Adipocyte (in vitro differentiated cells): ENCODE data around the gene AMPH.
"Not testable (repeated sequence)": the region's sequence is repeated elsewhere in the genome, so short reads cannot be mapped to it uniquely, and the experiment has no call there.

Experiments
- DNase-seq: peaks from one replicate; pipeline ENCODE4 v3.0.0-alpha.2; 2015; ENCODE audit warnings: low read depth
- H3K27me3 ChIP-seq: replicated peaks from 2 replicates; pipeline ENCODE4 v1.7.0; 2013; ENCODE audit warnings: mild to moderate bottlenecking, low read length, moderate library complexity; ENCODE audit not compliant: control insufficient read depth, insufficient read depth
- H3K36me3 ChIP-seq: 2 replicates; pipeline ENCODE4 v1.7.0; 2013; ENCODE audit warnings: low read length, mild to moderate bottlenecking, moderate library complexity; ENCODE audit not compliant: control insufficient read depth, insufficient read depth, severe bottlenecking
- H3K4me1 ChIP-seq: 2 replicates; pipeline ENCODE4 v1.7.0; 2013; ENCODE audit warnings: mild to moderate bottlenecking, low read length, moderate library complexity; ENCODE audit not compliant: control insufficient read depth, insufficient read depth
- H3K4me3 ChIP-seq: 2 replicates; pipeline ENCODE4 v1.7.0; 2013; ENCODE audit warnings: mild to moderate bottlenecking, low read length, moderate library complexity
- H3K9ac ChIP-seq: 2 replicates; pipeline ENCODE4 v1.7.0; 2013; ENCODE audit warnings: mild to moderate bottlenecking, low read length, moderate library complexity
- H3K9me3 ChIP-seq: 2 replicates; pipeline ENCODE4 v1.7.0; 2013; ENCODE audit warnings: mild to moderate bottlenecking, low read length, moderate library complexity; ENCODE audit not compliant: control insufficient read depth

AMPH gene

GRCh38 chr7:38367301-38367890 is 263.8 kb downstream of the AMPH start:
- peaks cover 4% of the 10 kb centered on the region for H3K4me1 ChIP-seq
- no peaks in the 10 kb centered on the region for H3K36me3 ChIP-seq
- H3K4me3 ChIP-seq: no peak overlapping the region
- H3K9ac ChIP-seq: no peak overlapping the region
- H3K9me3 ChIP-seq: no peaks in the 10 kb centered on the region
- DNase-seq: no peak
- H3K27me3 ChIP-seq: no peaks in the 10 kb centered on the region

DNA sequence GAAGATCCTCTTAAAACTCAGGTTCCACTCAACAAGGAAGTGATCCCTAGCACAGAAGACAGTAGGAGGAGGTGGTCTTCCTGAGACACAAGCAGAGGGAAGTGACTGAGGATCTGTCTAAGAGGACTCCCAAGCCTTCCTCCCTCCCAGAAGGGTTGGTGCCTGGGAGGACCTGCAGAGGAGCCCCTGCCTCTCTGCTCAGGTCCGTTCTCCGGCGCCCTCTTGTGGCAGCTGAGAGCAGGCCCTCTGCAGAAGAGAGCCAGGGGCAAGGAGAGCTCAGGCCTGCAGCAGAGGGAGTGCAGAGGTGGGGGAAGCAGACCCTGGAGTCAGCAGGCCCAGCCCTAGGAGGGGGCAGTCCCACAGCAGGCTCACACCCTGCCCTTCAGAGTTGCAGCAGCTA is 267.8 kb downstream of the AMPH start:
- not testable (repeated sequence) for H3K27me3 ChIP-seq, H3K4me1 ChIP-seq, H3K4me3 ChIP-seq, H3K9ac ChIP-seq, H3K9me3 ChIP-seq, DNase-seq, H3K36me3 ChIP-seq

DNA sequence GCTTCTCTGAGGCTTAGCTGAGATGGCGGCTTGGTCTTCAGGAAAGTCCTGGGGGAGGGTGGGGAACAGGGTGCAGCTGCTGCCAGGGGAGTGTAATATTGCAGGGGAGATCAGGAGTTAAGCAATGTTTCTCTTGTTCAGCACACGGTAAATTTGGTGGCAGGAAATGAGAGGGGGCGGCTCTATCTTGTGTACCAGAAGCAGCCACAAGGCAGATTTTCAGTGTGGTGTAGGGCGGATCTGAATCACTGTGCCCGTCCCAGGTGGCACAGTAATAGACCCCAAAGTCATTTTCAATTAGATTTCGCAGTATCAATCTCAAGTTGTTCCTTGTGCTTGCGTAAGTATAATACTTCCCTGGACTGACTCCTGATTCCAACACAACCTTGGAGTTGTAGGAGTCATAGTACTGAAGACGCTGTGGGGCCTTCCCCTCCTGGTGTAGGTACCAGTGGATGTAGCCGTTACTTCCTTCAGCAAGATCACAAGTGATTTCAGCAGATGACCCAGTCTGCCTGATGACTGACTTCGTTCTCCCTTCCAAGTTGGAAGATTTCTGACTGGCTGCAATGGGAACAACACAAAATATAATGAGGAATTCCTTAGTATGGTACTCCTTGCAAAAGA is 268.4 kb downstream of the AMPH start:
- not testable (repeated sequence) for H3K9me3 ChIP-seq, DNase-seq

DNA sequence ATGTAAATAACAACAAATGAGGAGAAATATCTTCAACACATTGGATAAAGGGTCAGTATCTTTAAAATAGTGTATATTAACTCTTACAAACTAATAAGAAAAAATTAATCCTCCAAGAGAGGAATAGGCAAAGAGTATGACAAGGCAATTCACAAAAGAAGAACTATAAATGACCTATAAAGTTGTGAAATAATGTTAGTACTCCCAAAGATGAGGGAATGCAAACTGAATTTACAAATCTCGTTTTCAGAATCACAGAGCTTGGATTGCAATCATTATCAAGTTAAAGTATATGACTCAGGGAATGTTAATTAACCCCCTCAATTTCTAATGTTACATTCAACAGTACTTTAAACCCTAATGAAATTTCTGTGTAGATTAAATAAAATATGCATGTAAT is 270.4 kb downstream of the AMPH start:
- H3K27me3 ChIP-seq: no peaks in the 10 kb centered on the region

More for the DNA sequence above, 268.4 kb downstream of the AMPH start:
- not testable (repeated sequence) for H3K4me1 ChIP-seq, H3K36me3 ChIP-seq, H3K4me3 ChIP-seq, H3K9ac ChIP-seq, H3K27me3 ChIP-seq

DNA sequence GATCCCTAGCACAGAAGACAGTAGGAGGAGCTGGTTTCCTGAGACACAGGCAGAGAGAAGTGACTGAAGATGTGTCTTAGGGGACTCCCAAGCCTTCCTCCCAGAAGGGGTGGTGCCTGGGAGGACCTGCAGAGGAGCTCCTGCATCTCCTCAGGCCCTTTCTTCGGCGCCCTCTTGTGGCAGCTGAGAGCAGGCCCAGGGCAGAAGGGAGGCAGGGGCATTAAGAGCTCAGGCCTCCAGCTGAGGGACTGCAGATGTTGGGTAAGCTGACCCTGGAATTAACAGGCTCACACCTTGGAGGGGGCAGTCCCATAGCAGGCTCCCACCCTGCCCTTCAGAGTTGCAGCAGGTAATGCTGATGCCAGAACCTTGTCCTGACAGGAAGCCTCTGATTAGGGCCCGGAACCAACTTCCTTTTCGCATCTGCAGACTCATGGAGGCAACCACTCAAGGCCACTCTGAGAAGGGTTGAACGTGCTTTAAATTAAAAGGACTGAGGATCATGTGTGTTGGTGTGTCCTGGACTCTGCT is 272.0 kb downstream of the AMPH start:
- not testable (repeated sequence) for H3K4me3 ChIP-seq, H3K4me1 ChIP-seq, DNase-seq, H3K36me3 ChIP-seq, H3K9me3 ChIP-seq, H3K27me3 ChIP-seq, H3K9ac ChIP-seq

More for the DNA sequence above, 270.4 kb downstream of the AMPH start:
- Histone ChIP-seq H3K36me3 (no peaks in the 10 kb centered on the region), H3K9me3 (no peaks in the 10 kb centered on the region), H3K4me3 (no peak overlapping the region), H3K9ac (no peak overlapping the region), H3K4me1 (no peaks in the 10 kb centered on the region)
- peak; percentile 14 for DNase-seq

DNA sequence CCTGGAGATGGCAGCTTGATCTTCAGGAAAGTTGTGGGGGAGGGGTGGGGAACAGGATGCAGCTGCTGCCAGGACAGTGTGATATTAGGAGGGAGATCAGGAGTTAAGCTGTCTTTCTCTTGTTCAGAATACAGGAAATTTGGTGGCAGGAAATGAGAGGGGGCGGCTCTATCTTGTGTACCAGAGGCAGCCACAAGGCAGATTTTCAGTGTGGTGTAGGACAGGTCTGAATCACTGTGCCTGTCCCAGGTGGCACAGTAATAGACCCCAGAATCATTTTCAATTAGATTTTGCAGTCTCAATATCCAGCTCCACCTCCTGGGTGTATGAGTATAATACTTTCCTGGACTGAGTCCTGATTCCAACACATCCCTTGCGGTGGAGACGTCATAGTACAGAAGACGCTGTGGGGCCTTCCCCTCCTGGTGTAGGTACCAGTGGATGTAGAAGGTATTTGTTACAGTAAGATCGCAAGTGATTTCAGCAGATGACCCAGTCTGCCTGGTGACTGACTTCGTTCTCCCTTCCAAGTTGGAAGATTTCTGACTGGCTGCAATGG is 272.8 kb downstream of the AMPH start:
- not testable (repeated sequence) for H3K9me3 ChIP-seq, H3K9ac ChIP-seq, H3K4me3 ChIP-seq, H3K4me1 ChIP-seq, H3K36me3 ChIP-seq, H3K27me3 ChIP-seq, DNase-seq

GRCh38 chr7:38354271-38354851 is 276.8 kb downstream of the AMPH start:
- not testable (repeated sequence) for H3K36me3 ChIP-seq, H3K4me1 ChIP-seq, H3K27me3 ChIP-seq, H3K4me3 ChIP-seq, H3K9me3 ChIP-seq, H3K9ac ChIP-seq
- DNase-seq: peak; percentile 61

GRCh38 chr7:38353431-38353881 is 277.7 kb downstream of the AMPH start:
- not testable (repeated sequence) for H3K9me3 ChIP-seq, H3K9ac ChIP-seq, DNase-seq, H3K36me3 ChIP-seq, H3K4me1 ChIP-seq, H3K4me3 ChIP-seq, H3K27me3 ChIP-seq

GRCh38 chr7:38351601-38352000 is 279.6 kb downstream of the AMPH start:
- Histone ChIP-seq H3K27me3 (no peaks in the 10 kb centered on the region), H3K4me3 (no peak overlapping the region), H3K36me3 (no peaks in the 10 kb centered on the region), H3K9me3 (no peaks in the 10 kb centered on the region), H3K9ac (no peak overlapping the region), H3K4me1 (no peaks in the 10 kb centered on the region)
- DNase-seq: no peak

GRCh38 chr7:38350777-38351176 is 280.4 kb downstream of the AMPH start:
- not testable (repeated sequence) for DNase-seq, H3K9me3 ChIP-seq, H3K9ac ChIP-seq, H3K27me3 ChIP-seq, H3K4me1 ChIP-seq, H3K36me3 ChIP-seq, H3K4me3 ChIP-seq

GRCh38 chr7:38349869-38350583 is 281.1 kb downstream of the AMPH start:
- H3K9ac ChIP-seq, H3K9me3 ChIP-seq, H3K36me3 ChIP-seq, H3K4me3 ChIP-seq, H3K4me1 ChIP-seq, H3K27me3 ChIP-seq: not testable (repeated sequence)
- DNase-seq: peak; percentile 38
